WERI-Rb-1 (cell line): ENCODE data around the gene NPFFR1.

Experiments
- DNase-seq: peaks from one replicate; pipeline ENCODE4 v3.0.0-alpha.2; 2020
- H3K27ac ChIP-seq: fragments of 250-450 bp; sonication (Bioruptor Pico); 2 replicates; pipeline ENCODE4 v1.5.1; 2020; ENCODE audit warnings: mild to moderate bottlenecking, moderate library complexity
- H3K27me3 ChIP-seq: fragments of 250-450 bp; sonication (Bioruptor Pico); 2 replicates; pipeline ENCODE4 v1.5.1; 2021; ENCODE audit warnings: mild to moderate bottlenecking, low read depth, moderate library complexity; ENCODE audit not compliant: insufficient read depth, severe bottlenecking
- H3K36me3 ChIP-seq: fragments of 250-450 bp; sonication (Bioruptor Pico); 2 replicates; pipeline ENCODE4 v1.5.1; 2020; ENCODE audit warnings: mild to moderate bottlenecking, moderate library complexity
- H3K4me3 ChIP-seq: 2 replicates; pipeline ENCODE4 v1.5.1; 2011; ENCODE audit warnings: low read depth, mild to moderate bottlenecking, control low read depth, low read length
- H3K9me3 ChIP-seq: fragments of 250-450 bp; sonication (Bioruptor Pico); 2 replicates; pipeline ENCODE4 v1.5.1; 2021; ENCODE audit warnings: mild to moderate bottlenecking, moderate library complexity; ENCODE audit not compliant: severe bottlenecking
- CTCF ChIP-seq: IDR thresholded peaks from 2 replicates; pipeline ENCODE4 v1.5.1; 2011; ENCODE audit warnings: low read depth, mild to moderate bottlenecking, control low read depth, inconsistent platforms, low read length

The NPFFR1 gene

GRCh38 chr10:70298393-70298792 is 14.6 kb upstream of the NPFFR1 start:
- Histone ChIP-seq H3K9me3 (no peaks in the 10 kb centered on the region), H3K27me3 (no peaks in the 10 kb centered on the region), H3K36me3 (peaks cover 6% of the 10 kb centered on the region; the same call in 1 of the 2 replicates), H3K4me3 (no peak overlapping the region), H3K27ac (no peak overlapping the region)
- no peak for TF ChIP-seq CTCF
- DNase-seq: no peak

GRCh38 chr10:70297224-70297623 is 13.4 kb upstream of the NPFFR1 start:
- DNase-seq: no peak
- peaks cover 6% of the 10 kb centered on the region; the same call in 1 of the 2 replicates for H3K36me3 ChIP-seq
- no peaks in the 10 kb centered on the region for H3K9me3 ChIP-seq
- H3K27me3 ChIP-seq: no peaks in the 10 kb centered on the region
- no peak for TF ChIP-seq CTCF
- H3K4me3 ChIP-seq: no peak overlapping the region
- no peak overlapping the region for H3K27ac ChIP-seq

GRCh38 chr10:70296406-70296899 is 12.6 kb upstream of the NPFFR1 start:
- H3K4me3 ChIP-seq: no peak overlapping the region
- H3K27ac ChIP-seq: no peak overlapping the region
- no peaks in the 10 kb centered on the region for H3K9me3 ChIP-seq
- TF ChIP-seq CTCF: no peak
- DNase-seq: no peak
- H3K36me3 ChIP-seq: peaks cover 6% of the 10 kb centered on the region; the same call in 1 of the 2 replicates
- H3K27me3 ChIP-seq: no peaks in the 10 kb centered on the region

GRCh38 chr10:70295926-70296325 is 12.1 kb upstream of the NPFFR1 start:
- no peaks in the 10 kb centered on the region for H3K27me3 ChIP-seq
- peaks cover 6% of the 10 kb centered on the region; the same call in 1 of the 2 replicates for H3K36me3 ChIP-seq
- H3K9me3 ChIP-seq: no peaks in the 10 kb centered on the region
- DNase-seq: no peak
- no peak overlapping the region for H3K27ac ChIP-seq
- H3K4me3 ChIP-seq: no peak overlapping the region
- no peak for TF ChIP-seq CTCF

- Histone ChIP-seq H3K36me3 (peaks cover 6% of the 10 kb centered on the region; the same call in 1 of the 2 replicates), H3K27me3 (no peaks in the 10 kb centered on the region), H3K4me3 (no peak overlapping the region), H3K27ac (no peak overlapping the region), H3K9me3 (no peaks in the 10 kb centered on the region)
- DNase-seq: no peak
- TF ChIP-seq CTCF: no peak
Measured at GRCh38 chr10:70295321-70295720, 11.5 kb upstream of the NPFFR1 start.
